Neural progenitor cell (in vitro differentiated cells): ENCODE data around the gene FBF1. TPM values are rescaled to one million over a fixed set of nuclear protein-coding genes. Genes with fewer than 3 reads are reported as not detected.

Experiments
- DNase-seq: peaks from one replicate; pipeline ENCODE4 v3.0.0-alpha.2; 2016; ENCODE audit warnings: low spot score
- H2AFZ ChIP-seq: fragments of 200-600 bp; sonication (generic); replicated peaks from 2 replicates; pipeline ENCODE4 v1.6.1; 2016; ENCODE audit warnings: antibody characterized with exemption
- H3F3A ChIP-seq: fragments of 200-600 bp; sonication (generic); 2 replicates; pipeline ENCODE4 v1.6.1; 2016; ENCODE audit warnings: antibody characterized with exemption, low read depth
- H3K27ac ChIP-seq: fragments of 200-600 bp; sonication (generic); 2 replicates; pipeline ENCODE4 v1.5.1; 2016; ENCODE audit warnings: mild to moderate bottlenecking
- H3K27me3 ChIP-seq: fragments of 200-600 bp; sonication (generic); 2 replicates; pipeline ENCODE4 v1.6.1; 2016; ENCODE audit warnings: mild to moderate bottlenecking, moderate library complexity
- H3K36me3 ChIP-seq: fragments of 200-600 bp; sonication (generic); 2 replicates; pipeline ENCODE4 v1.5.1; 2016
- H3K4me1 ChIP-seq: fragments of 200-600 bp; sonication (generic); 2 replicates; pipeline ENCODE4 v1.6.1; 2016; ENCODE audit warnings: mixed run types
- H3K4me2 ChIP-seq: fragments of 200-600 bp; sonication (generic); 2 replicates; pipeline ENCODE4 v1.6.1; 2016
- H3K4me3 ChIP-seq: fragments of 200-600 bp; sonication (generic); 2 replicates; pipeline ENCODE4 v1.5.1; 2016
- H3K79me2 ChIP-seq: fragments of 200-600 bp; sonication (generic); 2 replicates; pipeline ENCODE4 v1.6.1; 2016; ENCODE audit warnings: low read depth
- H3K9ac ChIP-seq: fragments of 200-600 bp; sonication (generic); 2 replicates; pipeline ENCODE4 v1.6.1; 2016
- H3K9me3 ChIP-seq: fragments of 200-600 bp; sonication (generic); 2 replicates; pipeline ENCODE4 v1.5.1; 2016; ENCODE audit warnings: low read depth
- H4K20me1 ChIP-seq: fragments of 200-600 bp; sonication (generic); 2 replicates; pipeline ENCODE4 v1.6.1; 2016; ENCODE audit warnings: low read depth
- H3K27ac Mint-ChIP-seq: 3 replicates; pipeline ENCODE4 v1.8.0; 2021; ENCODE audit warnings: mixed read lengths
- H3K27me3 Mint-ChIP-seq: 2 replicates; pipeline ENCODE4 v1.8.0; 2022; ENCODE audit warnings: low read depth, mild to moderate bottlenecking, inconsistent platforms, moderate library complexity, mixed read lengths; ENCODE audit not compliant: insufficient read depth
- H3K36me3 Mint-ChIP-seq: 3 replicates; pipeline ENCODE4 v1.8.0; 2021; ENCODE audit warnings: mixed read lengths
- H3K4me1 Mint-ChIP-seq: 3 replicates; pipeline ENCODE4 v1.8.0; 2021; ENCODE audit warnings: mixed read lengths
- H3K4me3 Mint-ChIP-seq: 3 replicates; pipeline ENCODE4 v1.8.0; 2021; ENCODE audit warnings: mild to moderate bottlenecking, moderate library complexity, mixed read lengths
- H3K9me3 Mint-ChIP-seq: 3 replicates; pipeline ENCODE4 v1.8.0; 2020; ENCODE audit warnings: mixed read lengths
- EZH2 ChIP-seq: fragments of 200-600 bp; sonication (generic); IDR thresholded peaks from 2 replicates; pipeline ENCODE4 v1.6.1; 2017; ENCODE audit warnings: antibody characterized with exemption, mild to moderate bottlenecking, moderate library complexity
- EZH2phosphoT487 ChIP-seq: fragments of 200-600 bp; sonication (generic); IDR thresholded peaks from 2 replicates; pipeline ENCODE4 v1.6.1; 2017; ENCODE audit warnings: antibody characterized with exemption
- total RNA-seq: library from RNA; depleted of rRNA; stranded (reverse); fragments of >200 nt; gene quantifications from 2 replicates; pipeline ENCODE4 v1.2.3, GENCODE V29; 2015; ENCODE audit warnings: low replicate concordance
- TF ChIP-seq, protein P1 (sequence below): fragments of 200-600 bp; sonication (generic); IDR thresholded peaks from 2 replicates; pipeline ENCODE4 v1.5.1; 2017; ENCODE audit warnings: antibody characterized with exemption, mild to moderate bottlenecking

Gene FBF1
- total RNA-seq, 1 donor from 2014 or later, result 11.2 TPM

- TF ChIP-seq, protein P1, sequence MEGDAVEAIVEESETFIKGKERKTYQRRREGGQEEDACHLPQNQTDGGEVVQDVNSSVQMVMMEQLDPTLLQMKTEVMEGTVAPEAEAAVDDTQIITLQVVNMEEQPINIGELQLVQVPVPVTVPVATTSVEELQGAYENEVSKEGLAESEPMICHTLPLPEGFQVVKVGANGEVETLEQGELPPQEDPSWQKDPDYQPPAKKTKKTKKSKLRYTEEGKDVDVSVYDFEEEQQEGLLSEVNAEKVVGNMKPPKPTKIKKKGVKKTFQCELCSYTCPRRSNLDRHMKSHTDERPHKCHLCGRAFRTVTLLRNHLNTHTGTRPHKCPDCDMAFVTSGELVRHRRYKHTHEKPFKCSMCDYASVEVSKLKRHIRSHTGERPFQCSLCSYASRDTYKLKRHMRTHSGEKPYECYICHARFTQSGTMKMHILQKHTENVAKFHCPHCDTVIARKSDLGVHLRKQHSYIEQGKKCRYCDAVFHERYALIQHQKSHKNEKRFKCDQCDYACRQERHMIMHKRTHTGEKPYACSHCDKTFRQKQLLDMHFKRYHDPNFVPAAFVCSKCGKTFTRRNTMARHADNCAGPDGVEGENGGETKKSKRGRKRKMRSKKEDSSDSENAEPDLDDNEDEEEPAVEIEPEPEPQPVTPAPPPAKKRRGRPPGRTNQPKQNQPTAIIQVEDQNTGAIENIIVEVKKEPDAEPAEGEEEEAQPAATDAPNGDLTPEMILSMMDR, result no peak
- TF ChIP-seq EZH2phosphoT487 (no peak), EZH2 (no peak)
- H2AFZ ChIP-seq, result no peak overlapping the region
- peaks cover 3% of the 10 kb centered on the region for H3K4me1 Mint-ChIP-seq
- peaks cover 9% of the 10 kb centered on the region for H3K4me1 ChIP-seq
- H3K27me3 ChIP-seq, result no peaks in the 10 kb centered on the region
- H3K27ac ChIP-seq, result no peak overlapping the region
- H3K4me3 ChIP-seq, result no peak overlapping the region
- no peak overlapping the region for H3K4me2 ChIP-seq
- H3K9me3 ChIP-seq, result no peaks in the 10 kb centered on the region
- H3K9me3 Mint-ChIP-seq, result no peaks in the 10 kb centered on the region
- peak overlapping the region; percentile 62 for H3K4me3 Mint-ChIP-seq
- peaks cover 4% of the 10 kb centered on the region for H3K36me3 Mint-ChIP-seq
- peaks cover 3% of the 10 kb centered on the region for H3K27me3 Mint-ChIP-seq
- H4K20me1 ChIP-seq, result no peaks in the 10 kb centered on the region
- no peak overlapping the region for H3K9ac ChIP-seq
- H3K79me2 ChIP-seq, result peaks cover 18% of the 10 kb centered on the region
- H3K27ac Mint-ChIP-seq, result peak overlapping the region; percentile 29
- H3F3A ChIP-seq, result peaks cover 30% of the 10 kb centered on the region
- no peaks in the 10 kb centered on the region for H3K36me3 ChIP-seq
- DNase-seq, result no peak
Measured at GRCh38 chr17:75906143-75906884, 34.5 kb downstream of the FBF1 start.

- Mint-ChIP-seq H3K9me3 (no peaks in the 10 kb centered on the region), H3K27me3 (peaks cover 5% of the 10 kb centered on the region)
- peak within 1 kb of the TSS; percentile 54 for H3K27ac ChIP-seq
Measured at GRCh38 chr17:75904749-75905521, 35.9 kb downstream of the FBF1 start, which contains the start of gene MRPL38. TSS of gene MRPL38 (minus strand) at chr17:75904884. CDS start at chr17:75904875, 9 bp downstream.

DNA sequence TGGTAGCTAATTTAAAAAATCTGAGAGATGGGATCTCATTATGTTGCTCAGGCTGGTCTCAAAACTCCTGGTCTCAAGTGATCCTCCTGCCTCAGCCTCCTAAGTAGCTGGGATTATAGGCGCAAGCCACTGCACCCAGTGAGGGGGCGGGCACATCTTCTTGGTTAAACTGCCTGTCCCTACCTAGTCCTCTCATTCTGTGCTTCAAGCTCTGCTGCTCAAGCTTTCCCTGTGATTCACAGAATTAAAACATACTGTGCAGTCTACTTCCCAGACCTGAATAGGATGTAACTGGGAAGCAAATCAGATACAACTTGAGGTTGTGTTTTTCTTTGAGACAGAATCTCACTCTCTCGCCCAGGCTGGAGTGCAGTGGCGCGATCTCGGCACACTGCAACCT, 38.4 kb downstream of the FBF1 start:
- no peak overlapping the region for H3K27ac ChIP-seq
- H3K79me2 ChIP-seq, result peaks cover 18% of the 10 kb centered on the region
- H3K27me3 Mint-ChIP-seq, result peaks cover 6% of the 10 kb centered on the region
- H3F3A ChIP-seq, result peaks cover 33% of the 10 kb centered on the region
- H3K4me3 Mint-ChIP-seq, result no peak overlapping the region
- H3K9me3 ChIP-seq, result no peaks in the 10 kb centered on the region
- TF ChIP-seq EZH2phosphoT487 (no peak), EZH2 (no peak)
- TF ChIP-seq, protein P1, result no peak
- no peaks in the 10 kb centered on the region for H3K9me3 Mint-ChIP-seq
- no peaks in the 10 kb centered on the region for H3K27me3 ChIP-seq
- H3K4me1 Mint-ChIP-seq, result peaks cover 7% of the 10 kb centered on the region
- no peak overlapping the region for H3K9ac ChIP-seq
- DNase-seq, result no peak
- no peak overlapping the region for H3K4me2 ChIP-seq
- no peak overlapping the region for H3K4me3 ChIP-seq
- peaks cover 2% of the 10 kb centered on the region for H3K36me3 Mint-ChIP-seq
- H3K4me1 ChIP-seq, result peaks cover 9% of the 10 kb centered on the region
- H2AFZ ChIP-seq, result no peak overlapping the region
- no peaks in the 10 kb centered on the region for H3K36me3 ChIP-seq
- no peaks in the 10 kb centered on the region for H4K20me1 ChIP-seq
- no peak overlapping the region for H3K27ac Mint-ChIP-seq

More at GRCh38 chr17:75904749-75905521, 35.9 kb downstream of the FBF1 start, which contains the start of gene MRPL38:
- no peaks in the 10 kb centered on the region for H3K27me3 ChIP-seq
- H3F3A ChIP-seq, result peaks cover 24% of the 10 kb centered on the region
- H3K4me3 ChIP-seq, result peak within 1 kb of the TSS; percentile 94
- no peaks in the 10 kb centered on the region for H4K20me1 ChIP-seq
- Mint-ChIP-seq H3K4me1 (peaks cover 3% of the 10 kb centered on the region), H3K36me3 (peaks cover 4% of the 10 kb centered on the region), H3K4me3 (peak within 1 kb of the TSS; percentile 97), H3K27ac (peak within 1 kb of the TSS; percentile 86)
- TF ChIP-seq EZH2 (no peak), EZH2phosphoT487 (no peak)
- TF ChIP-seq, protein P1, result peak; percentile 99
- H3K9ac ChIP-seq, result peak within 1 kb of the TSS; percentile 90
- peak within 1 kb of the TSS; percentile 83 for H3K4me2 ChIP-seq
- H3K79me2 ChIP-seq, result peaks cover 18% of the 10 kb centered on the region
- peaks cover 9% of the 10 kb centered on the region for H3K4me1 ChIP-seq
- H2AFZ ChIP-seq, result peak within 1 kb of the TSS; percentile 67
- no peaks in the 10 kb centered on the region for H3K9me3 ChIP-seq
- DNase-seq, result peak; percentile 98
- H3K36me3 ChIP-seq, result no peaks in the 10 kb centered on the region
